Measurements from ENCODE around the gene FGD3. TPM values are rescaled to one million over a fixed set of nuclear protein-coding genes. Genes with fewer than 3 reads are reported as not detected.

FGD3 gene
- total RNA-seq, 1 experiment from 2014 or later, result 1.8 TPM

- peak; percentile 73 for DNase-seq
- H2BK12ac ChIP-seq (ENCODE audit: insufficient read length, low read depth, low read length), result no peak overlapping the region
- H3K27ac ChIP-seq (ENCODE audit: insufficient read length, low read depth, low read length), result no peak overlapping the region
- no peak overlapping the region for H3K4ac ChIP-seq (ENCODE audit: low read depth, low read length)
- H2AFZ ChIP-seq (ENCODE audit: low read length), result no peak overlapping the region
- H3K9me3 ChIP-seq (ENCODE audit: control insufficient read depth, low read depth, low read length), result no peaks in the 10 kb centered on the region
- H4K20me1 ChIP-seq (ENCODE audit: control insufficient read depth, insufficient read depth, insufficient read length), result no peaks in the 10 kb centered on the region
- H2BK20ac ChIP-seq (ENCODE audit: low read depth, low read length, poor library complexity, severe bottlenecking), result no peak overlapping the region
- H3K9ac ChIP-seq (ENCODE audit: extremely low read depth, insufficient read length, low read length), result no peak overlapping the region
- no peaks in the 10 kb centered on the region for H3K4me1 ChIP-seq (ENCODE audit: insufficient read depth, low read length)
- H3K4me2 ChIP-seq (ENCODE audit: insufficient read depth, insufficient read length, low read length), result no peak overlapping the region
- Mint-ChIP-seq H3K9me3 (no peaks in the 10 kb centered on the region), H3K4me3 (no peak overlapping the region; a peak in 1 of 5 replicates), H3K4me1 (peaks cover 35 to 36% of the 10 kb centered on the region in 2 experiments), H3K36me3 (ENCODE audit: insufficient read depth in 1 of 3, low read depth in 3 of 3) (no peaks in the 10 kb centered on the region), H3K27me3 (ENCODE audit: low read depth) (peaks cover 34% of the 10 kb centered on the region), H3K27ac (peak overlapping the region in 1 of 3 experiments; percentile 44; a peak in 1 of 7 replicates)
- H4K91ac ChIP-seq (ENCODE audit: insufficient read length, low read depth, low read length), result no peak overlapping the region
- no CpG with 5 or more reads among the region's 15 CpGs for WGBS (ENCODE audit: extremely low coverage, insufficient read length, low lambda C conversion rate)
- no peak overlapping the region for H3K14ac ChIP-seq (ENCODE audit: insufficient read depth, low read length)
- no peak overlapping the region for H2AK5ac ChIP-seq (ENCODE audit: insufficient read length, low read length)
- H3K23me2 ChIP-seq (ENCODE audit: insufficient read length, low read depth, low read length, poor library complexity, severe bottlenecking), result no peaks in the 10 kb centered on the region
- no peak overlapping the region for H4K8ac ChIP-seq (replicated peaks; ENCODE audit: insufficient read length, low read depth, low read length)
- no peak overlapping the region for H2BK120ac ChIP-seq (ENCODE audit: low read depth, low read length, poor library complexity, severe bottlenecking)
- no peak overlapping the region for H2BK15ac ChIP-seq (ENCODE audit: low read depth, low read length)
- no peak overlapping the region for H3K56ac ChIP-seq (ENCODE audit: insufficient read length, low read depth, low read length)
- no peaks in the 10 kb centered on the region for H3K27me3 ChIP-seq (ENCODE audit: insufficient read depth, low read length)
- H3K79me1 ChIP-seq (ENCODE audit: insufficient read depth, low read depth, low read length, poor library complexity, severe bottlenecking), result no peaks in the 10 kb centered on the region
- H3K79me2 ChIP-seq (ENCODE audit: insufficient read depth, low read length), result no peaks in the 10 kb centered on the region
- H3K18ac ChIP-seq (ENCODE audit: insufficient read length, low read depth, low read length), result no peak overlapping the region
- H3T11ph ChIP-seq (ENCODE audit: low read length), result no peak overlapping the region
- H4K5ac ChIP-seq (ENCODE audit: insufficient read length, low read depth, low read length), result no peak overlapping the region
- peak; percentile 52 for TF ChIP-seq CTCF (conservative IDR thresholded peaks at IDR 0.05)
- no peak overlapping the region for H3K23ac ChIP-seq (ENCODE audit: insufficient read length, low read depth, low read length)
- H2BK5ac ChIP-seq (ENCODE audit: insufficient read length, low read length), result no peak overlapping the region
These were observed 105.6 kb downstream of the FGD3 start for GRCh38 chr9:93052791-93053540.
